ENCODE measurements around the gene TOX3. TPM values are rescaled to one million over a fixed set of nuclear protein-coding genes. Genes with fewer than 3 reads are reported as not detected.

The TOX3 gene
- total RNA-seq, 3 donors from 2014 or later (not counting 1 experiment from before 2014, with no cell fraction given) = not detected

DNA sequence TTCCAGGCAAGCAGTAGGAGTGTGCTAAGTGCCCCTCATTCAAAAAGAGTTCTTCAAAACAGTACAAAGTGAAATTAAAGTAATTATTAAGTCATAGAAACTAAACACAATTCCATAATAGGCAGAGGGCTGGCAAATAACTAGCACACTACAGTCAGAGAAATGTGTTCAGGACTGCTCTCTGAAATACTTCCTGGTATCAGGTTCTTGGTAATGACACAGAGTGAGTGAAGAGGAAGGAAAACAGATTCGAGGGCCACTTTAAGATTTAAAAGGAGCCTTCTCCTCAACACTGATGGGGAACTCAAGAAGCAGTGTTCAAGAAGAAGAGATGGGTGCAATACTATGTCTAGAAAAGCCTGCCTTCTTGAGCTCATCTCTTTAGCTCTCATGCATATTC is 139.2 kb downstream of the TOX3 start:
- no peak for ATAC-seq

GRCh38 chr16:52405441-52405840 is 141.5 kb downstream of the TOX3 start:
- no peak overlapping the region for H3K4me3 Mint-ChIP-seq
- no peak for ATAC-seq

More for the DNA sequence above, 139.2 kb downstream of the TOX3 start:
- H3K9me3 Mint-ChIP-seq = peaks cover 0 to 2% of the 10 kb centered on the region in 2 donors
- Histone ChIP-seq H3K4me1 (ENCODE audit: control insufficient read depth, insufficient read depth, low read length) (no peaks in the 10 kb centered on the region), H3K27me3 (ENCODE audit: control insufficient read depth, insufficient read depth, low read length) (no peaks in the 10 kb centered on the region), H3K27ac (ENCODE audit: low read length) (no peak overlapping the region), H3K9me3 (ENCODE audit: control insufficient read depth, insufficient read depth, low read length) (no peaks in the 10 kb centered on the region), H3K4me3 (ENCODE audit: low read length) (no peak overlapping the region), H3K36me3 (ENCODE audit: control insufficient read depth, insufficient read depth, low read length) (no peaks in the 10 kb centered on the region)
- no peaks in the 10 kb centered on the region for H3K36me3 Mint-ChIP-seq
- WGBS (ENCODE audit: insufficient coverage) = no CpG with 5 or more reads among the region's 1 CpG
- H3K4me3 Mint-ChIP-seq = no peak overlapping the region
- intact Hi-C loops (cut with micrococcal nuclease) = no loop called here
- no peaks in the 10 kb centered on the region for H3K27me3 Mint-ChIP-seq (ENCODE audit: low read depth in 2 of 2)
- no peak for DNase-seq
- no peaks in the 10 kb centered on the region for H3K4me1 Mint-ChIP-seq
- TF ChIP-seq CTCF (IDR thresholded peaks at IDR 0.05) = no peak
- H3K27ac Mint-ChIP-seq = no peak overlapping the region

GRCh38 chr16:52404546-52404945 is 142.4 kb downstream of the TOX3 start:
- no peak for TF ChIP-seq CTCF (IDR thresholded peaks at IDR 0.05)
- WGBS (ENCODE audit: insufficient coverage) = 82% methylated on average over 2 of the region's 2 CpGs
- H3K9me3 ChIP-seq (ENCODE audit: control insufficient read depth, insufficient read depth, low read length) = no peaks in the 10 kb centered on the region
- Mint-ChIP-seq H3K4me3 (no peak overlapping the region), H3K36me3 (no peaks in the 10 kb centered on the region), H3K27ac (no peak overlapping the region), H3K9me3 (peaks cover 0 to 7% of the 10 kb centered on the region in 2 donors), H3K27me3 (ENCODE audit: low read depth in 2 of 2) (no peaks in the 10 kb centered on the region), H3K4me1 (no peaks in the 10 kb centered on the region)
- no peaks in the 10 kb centered on the region for H3K36me3 ChIP-seq (ENCODE audit: control insufficient read depth, insufficient read depth, low read length)
- intact Hi-C loops (cut with micrococcal nuclease) = no loop called here
- no peak overlapping the region for H3K4me3 ChIP-seq (ENCODE audit: low read length)
- no peak overlapping the region for H3K27ac ChIP-seq (ENCODE audit: low read length)
- no peaks in the 10 kb centered on the region for H3K4me1 ChIP-seq (ENCODE audit: control insufficient read depth, insufficient read depth, low read length)
- no peaks in the 10 kb centered on the region for H3K27me3 ChIP-seq (ENCODE audit: control insufficient read depth, insufficient read depth, low read length)
- no peak for ATAC-seq
- DNase-seq = no peak

More at GRCh38 chr16:52405441-52405840, 141.5 kb downstream of the TOX3 start:
- Histone ChIP-seq H3K4me3 (ENCODE audit: low read length) (no peak overlapping the region), H3K4me1 (ENCODE audit: control insufficient read depth, insufficient read depth, low read length) (no peaks in the 10 kb centered on the region), H3K36me3 (ENCODE audit: control insufficient read depth, insufficient read depth, low read length) (no peaks in the 10 kb centered on the region), H3K27me3 (ENCODE audit: control insufficient read depth, insufficient read depth, low read length) (no peaks in the 10 kb centered on the region), H3K9me3 (ENCODE audit: control insufficient read depth, insufficient read depth, low read length) (no peaks in the 10 kb centered on the region), H3K27ac (ENCODE audit: low read length) (no peak overlapping the region)
- DNase-seq = no peak
- Mint-ChIP-seq H3K4me1 (no peaks in the 10 kb centered on the region), H3K9me3 (peaks cover 0 to 7% of the 10 kb centered on the region in 2 donors), H3K27ac (no peak overlapping the region), H3K36me3 (no peaks in the 10 kb centered on the region), H3K27me3 (ENCODE audit: low read depth in 2 of 2) (no peaks in the 10 kb centered on the region)
- intact Hi-C loops (cut with micrococcal nuclease) = no loop called here
- TF ChIP-seq CTCF (IDR thresholded peaks at IDR 0.05) = no peak
- WGBS (ENCODE audit: insufficient coverage) = 91% methylated on average over 1 of the region's 1 CpG

DNA sequence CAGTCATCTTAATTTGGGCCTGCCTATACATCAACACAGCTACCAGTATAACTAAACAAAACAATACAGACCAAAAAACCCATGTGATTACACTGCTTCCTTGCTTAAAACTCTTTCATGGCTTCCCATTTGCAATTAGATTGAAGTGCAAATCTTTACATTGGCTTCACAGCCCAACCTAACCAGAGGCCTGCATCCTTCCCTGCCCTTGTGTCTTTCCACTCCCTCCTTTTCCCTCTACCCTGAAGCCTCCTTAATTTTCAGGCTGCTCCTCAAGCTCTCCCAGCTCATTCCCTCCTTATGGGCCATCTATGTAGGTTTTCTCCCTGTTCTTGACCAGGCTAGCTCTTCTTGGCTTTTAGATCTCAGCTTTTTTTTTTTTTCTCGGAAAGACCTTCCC is 147.8 kb downstream of the TOX3 start:
- DNase-seq = no peak
- Histone ChIP-seq H3K9me3 (ENCODE audit: control insufficient read depth, insufficient read depth, low read length) (no peaks in the 10 kb centered on the region), H3K4me3 (ENCODE audit: low read length) (no peak overlapping the region), H3K27ac (ENCODE audit: low read length) (no peak overlapping the region), H3K4me1 (ENCODE audit: control insufficient read depth, insufficient read depth, low read length) (no peaks in the 10 kb centered on the region), H3K27me3 (ENCODE audit: control insufficient read depth, insufficient read depth, low read length) (no peaks in the 10 kb centered on the region), H3K36me3 (ENCODE audit: control insufficient read depth, insufficient read depth, low read length) (no peaks in the 10 kb centered on the region)
- Mint-ChIP-seq H3K4me3 (no peak overlapping the region), H3K4me1 (no peaks in the 10 kb centered on the region), H3K9me3 (peaks cover 7 to 10% of the 10 kb centered on the region in 2 donors), H3K27ac (no peak overlapping the region), H3K27me3 (ENCODE audit: low read depth in 2 of 2) (no peaks in the 10 kb centered on the region), H3K36me3 (no peaks in the 10 kb centered on the region)
- TF ChIP-seq CTCF (IDR thresholded peaks at IDR 0.05) = no peak
- WGBS (ENCODE audit: insufficient coverage) = no CpG with 5 or more reads among the region's 1 CpG
- ATAC-seq = no peak
- intact Hi-C loops (cut with micrococcal nuclease) = no loop called here

Measured in natural killer cell (primary cell).